Measurements from ENCODE around the gene FAF1.

Gene FAF1

DNA sequence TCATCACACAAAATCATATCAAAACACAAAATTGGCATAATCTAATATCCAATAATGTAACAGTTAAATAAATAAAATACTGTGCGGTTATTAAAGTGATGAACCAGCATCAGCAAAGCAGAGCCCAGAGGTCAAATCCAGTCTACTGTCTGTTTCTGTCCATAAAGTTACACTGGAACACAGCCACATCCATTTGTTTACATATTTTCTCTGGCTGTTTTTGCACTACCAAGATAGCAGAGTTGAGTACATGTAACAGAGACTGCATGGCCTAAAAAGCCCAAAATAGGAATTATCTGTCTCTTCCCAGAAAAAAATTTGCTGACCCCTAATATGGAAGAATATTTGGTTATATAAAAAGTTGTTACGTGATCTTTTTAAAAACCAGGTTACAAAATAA is 294.7 kb downstream of the FAF1 start:
- H3K36me3 ChIP-seq (ENCODE audit: insufficient read depth, low read length): no peaks in the 10 kb centered on the region
- H3K4me1 ChIP-seq (ENCODE audit: insufficient read depth, low read length): peaks cover 12% of the 10 kb centered on the region; the same call in 1 of the 2 replicates
- no peak overlapping the region for H3K9ac ChIP-seq (ENCODE audit: low read depth, low read length)
- no peaks in the 10 kb centered on the region for H3K9me3 ChIP-seq (ENCODE audit: control insufficient read depth, insufficient read depth, low read length)

DNA sequence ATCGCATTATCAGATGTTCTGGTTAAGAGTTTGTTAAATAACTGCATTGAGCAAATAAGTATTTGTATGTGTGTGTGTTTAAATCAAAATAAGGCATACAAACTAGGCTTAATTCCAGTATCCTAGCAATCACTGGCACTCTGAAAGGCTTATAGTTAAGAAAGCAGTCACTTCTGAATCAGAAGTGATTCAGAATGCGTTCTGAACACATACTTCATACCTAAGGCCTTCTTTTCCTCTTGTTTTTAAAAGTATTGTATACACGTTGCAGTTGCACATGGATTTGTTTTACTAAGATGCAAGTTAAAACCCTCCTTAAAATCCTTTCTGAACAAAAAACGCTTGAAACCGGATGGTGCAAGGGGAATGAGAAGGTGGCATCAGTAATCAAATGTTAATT is 298.4 kb downstream of the FAF1 start:
- peaks cover 3% of the 10 kb centered on the region for H3K4me1 ChIP-seq (ENCODE audit: insufficient read depth, low read length)
- no peak overlapping the region for H3K9ac ChIP-seq (ENCODE audit: low read depth, low read length)
- H3K9me3 ChIP-seq (ENCODE audit: control insufficient read depth, insufficient read depth, low read length): no peaks in the 10 kb centered on the region
- no peaks in the 10 kb centered on the region for H3K36me3 ChIP-seq (ENCODE audit: insufficient read depth, low read length)

DNA sequence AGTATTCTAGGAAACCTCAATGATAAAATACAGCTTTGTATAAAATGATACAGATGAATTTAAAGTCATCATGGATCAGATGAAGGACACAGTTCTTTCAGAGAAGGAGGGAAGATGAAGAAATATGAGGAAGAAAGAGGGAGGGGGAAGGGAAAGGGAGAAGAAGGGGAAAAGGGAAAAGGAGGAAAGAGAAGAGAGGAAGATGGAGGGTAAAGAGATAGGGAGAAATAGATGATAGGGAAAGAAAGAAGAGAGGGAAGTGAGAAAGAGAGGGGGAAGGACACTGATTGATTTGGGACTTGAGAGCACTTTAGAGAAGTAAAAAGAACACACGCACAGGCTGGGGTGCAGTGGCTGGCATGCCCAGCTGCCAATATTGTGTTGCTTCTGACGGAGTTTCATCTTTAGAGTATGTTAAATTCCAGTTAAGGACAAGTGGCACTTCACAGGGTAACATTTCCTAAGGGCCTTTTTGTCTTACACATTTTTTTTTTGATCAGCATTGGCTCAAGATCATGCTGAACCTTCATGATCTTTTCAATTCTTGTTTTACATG is 300.9 kb downstream of the FAF1 start:
- Histone ChIP-seq H3K4me1 (ENCODE audit: insufficient read depth, low read length) (peaks cover 3% of the 10 kb centered on the region), H3K9me3 (ENCODE audit: control insufficient read depth, insufficient read depth, low read length) (no peaks in the 10 kb centered on the region), H3K9ac (ENCODE audit: low read depth, low read length) (no peak overlapping the region)

GRCh38 chr1:50658459-50659076 is 301.5 kb downstream of the FAF1 start:
- Histone ChIP-seq H3K9me3 (ENCODE audit: control insufficient read depth, insufficient read depth, low read length) (no peaks in the 10 kb centered on the region), H3K36me3 (ENCODE audit: insufficient read depth, low read length) (no peaks in the 10 kb centered on the region), H3K4me1 (ENCODE audit: insufficient read depth, low read length) (peaks cover 3% of the 10 kb centered on the region), H3K9ac (ENCODE audit: low read depth, low read length) (no peak overlapping the region)

More for the DNA sequence above, 300.9 kb downstream of the FAF1 start:
- no peaks in the 10 kb centered on the region for H3K36me3 ChIP-seq (ENCODE audit: insufficient read depth, low read length)

DNA sequence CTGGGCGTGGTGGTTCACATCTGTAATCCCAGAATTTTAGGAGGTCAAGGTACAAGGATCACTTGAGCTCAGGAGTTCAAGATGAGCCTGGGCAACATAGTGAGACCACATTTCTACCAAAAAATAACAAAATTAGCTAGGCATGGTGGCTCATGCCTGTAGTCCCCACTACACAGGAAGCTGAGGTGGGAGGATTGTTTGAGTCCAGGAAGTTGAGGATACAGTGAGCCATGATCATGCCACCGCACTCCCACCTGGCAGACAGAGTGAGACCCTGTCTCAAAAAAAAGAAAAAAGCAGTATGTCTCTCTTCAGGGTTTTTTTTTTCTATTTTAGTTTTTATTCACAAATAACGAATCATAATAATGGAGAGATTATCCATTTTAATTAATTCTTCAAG is 303.1 kb downstream of the FAF1 start:
- H3K9ac ChIP-seq (ENCODE audit: low read depth, low read length): no peak overlapping the region

GRCh38 chr1:50651476-50652263 is 308.4 kb downstream of the FAF1 start:
- H3K36me3 ChIP-seq (ENCODE audit: insufficient read depth, low read length): no peaks in the 10 kb centered on the region

More for the DNA sequence above, 303.1 kb downstream of the FAF1 start:
- H3K9me3 ChIP-seq (ENCODE audit: control insufficient read depth, insufficient read depth, low read length): no peaks in the 10 kb centered on the region
- H3K4me1 ChIP-seq (ENCODE audit: insufficient read depth, low read length): peaks cover 3% of the 10 kb centered on the region
- no peaks in the 10 kb centered on the region for H3K36me3 ChIP-seq (ENCODE audit: insufficient read depth, low read length)

GRCh38 chr1:50646526-50646925 is 313.5 kb downstream of the FAF1 start:
- no peaks in the 10 kb centered on the region for H3K9me3 ChIP-seq (ENCODE audit: control insufficient read depth, insufficient read depth, low read length)
- H3K36me3 ChIP-seq (ENCODE audit: insufficient read depth, low read length): no peaks in the 10 kb centered on the region
- peaks cover 16% of the 10 kb centered on the region for H3K4me1 ChIP-seq (ENCODE audit: insufficient read depth, low read length)
- H3K9ac ChIP-seq (ENCODE audit: low read depth, low read length): no peak overlapping the region

More at GRCh38 chr1:50651476-50652263, 308.4 kb downstream of the FAF1 start:
- H3K9me3 ChIP-seq (ENCODE audit: control insufficient read depth, insufficient read depth, low read length): no peaks in the 10 kb centered on the region
- H3K9ac ChIP-seq (ENCODE audit: low read depth, low read length): no peak overlapping the region
- no peaks in the 10 kb centered on the region for H3K4me1 ChIP-seq (ENCODE audit: insufficient read depth, low read length)

DNA sequence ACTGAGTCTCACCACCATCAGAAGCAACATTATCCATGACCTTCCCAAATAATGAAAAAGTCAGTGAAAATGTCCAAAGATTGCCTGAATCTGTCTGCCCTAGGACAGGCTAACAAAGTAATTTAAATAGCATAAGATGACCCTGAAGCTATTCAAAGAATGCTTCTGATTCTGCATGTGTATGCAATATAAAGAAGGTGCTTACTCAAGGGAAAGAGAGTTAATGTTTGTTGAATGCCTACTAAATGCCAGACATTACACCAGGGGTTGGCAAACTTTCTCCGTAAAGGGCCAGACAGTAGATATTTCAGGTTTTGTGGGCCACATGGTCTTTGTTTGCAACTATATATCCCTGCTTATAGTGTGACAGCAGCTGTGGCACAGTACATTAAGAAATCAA is 314.9 kb downstream of the FAF1 start:
- H3K9ac ChIP-seq (ENCODE audit: low read depth, low read length): no peak overlapping the region
- no peaks in the 10 kb centered on the region for H3K36me3 ChIP-seq (ENCODE audit: insufficient read depth, low read length)
- H3K9me3 ChIP-seq (ENCODE audit: control insufficient read depth, insufficient read depth, low read length): no peaks in the 10 kb centered on the region
- peaks cover 16% of the 10 kb centered on the region for H3K4me1 ChIP-seq (ENCODE audit: insufficient read depth, low read length)

- Histone ChIP-seq H3K9ac (ENCODE audit: low read depth, low read length) (no peak overlapping the region), H3K9me3 (ENCODE audit: control insufficient read depth, insufficient read depth, low read length) (no peaks in the 10 kb centered on the region), H3K36me3 (ENCODE audit: insufficient read depth, low read length) (no peaks in the 10 kb centered on the region), H3K4me1 (ENCODE audit: insufficient read depth, low read length) (peaks cover 16% of the 10 kb centered on the region)
Observed at GRCh38 chr1:50644447-50645105, 315.5 kb downstream of the FAF1 start.

DNA sequence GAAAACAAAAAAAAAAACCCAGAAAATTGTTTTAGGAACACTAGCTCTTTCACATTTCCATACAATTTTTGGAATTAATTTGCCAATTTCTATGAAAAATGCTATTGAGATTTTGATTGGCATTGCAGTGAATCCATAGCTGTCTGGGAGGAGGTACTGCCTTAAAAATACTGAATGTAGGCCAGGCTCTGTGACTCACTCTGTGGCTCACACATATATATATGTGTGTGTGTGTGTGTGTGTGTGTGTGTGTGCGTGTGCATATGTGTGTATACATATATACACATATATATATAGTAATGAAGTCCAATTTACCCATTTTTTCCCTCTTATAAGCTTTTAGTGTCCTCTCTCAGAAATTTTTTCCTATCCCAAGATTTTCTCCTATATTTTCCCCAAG is 322.6 kb downstream of the FAF1 start:
- Histone ChIP-seq H3K9ac (ENCODE audit: low read depth, low read length) (no peak overlapping the region), H3K36me3 (ENCODE audit: insufficient read depth, low read length) (no peaks in the 10 kb centered on the region), H3K9me3 (ENCODE audit: control insufficient read depth, insufficient read depth, low read length) (no peaks in the 10 kb centered on the region), H3K4me1 (ENCODE audit: insufficient read depth, low read length) (no peaks in the 10 kb centered on the region)

DNA sequence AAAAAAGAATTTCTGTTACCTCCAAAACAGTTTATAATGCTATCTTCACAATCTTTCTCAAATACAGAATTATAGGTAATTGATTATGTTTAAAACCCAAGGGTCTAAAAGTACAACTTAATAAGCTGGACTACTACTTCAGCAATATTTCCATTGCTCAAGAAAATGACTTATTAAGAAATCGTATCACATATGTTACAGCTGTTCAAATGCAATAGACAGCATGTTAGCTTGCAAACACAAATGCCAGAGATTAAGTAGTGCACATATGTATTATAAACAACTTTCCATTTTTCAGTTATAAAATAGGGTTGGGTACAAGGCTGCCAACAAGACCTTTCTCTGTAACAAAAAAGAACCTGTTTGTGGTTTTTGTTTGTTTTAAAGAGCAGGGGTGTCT is 325.8 kb downstream of the FAF1 start:
- no peaks in the 10 kb centered on the region for H3K9me3 ChIP-seq (ENCODE audit: control insufficient read depth, insufficient read depth, low read length)
- no peaks in the 10 kb centered on the region for H3K4me1 ChIP-seq (ENCODE audit: insufficient read depth, low read length)
- H3K36me3 ChIP-seq (ENCODE audit: insufficient read depth, low read length): no peaks in the 10 kb centered on the region
- H3K9ac ChIP-seq (ENCODE audit: low read depth, low read length): no peak overlapping the region

DNA sequence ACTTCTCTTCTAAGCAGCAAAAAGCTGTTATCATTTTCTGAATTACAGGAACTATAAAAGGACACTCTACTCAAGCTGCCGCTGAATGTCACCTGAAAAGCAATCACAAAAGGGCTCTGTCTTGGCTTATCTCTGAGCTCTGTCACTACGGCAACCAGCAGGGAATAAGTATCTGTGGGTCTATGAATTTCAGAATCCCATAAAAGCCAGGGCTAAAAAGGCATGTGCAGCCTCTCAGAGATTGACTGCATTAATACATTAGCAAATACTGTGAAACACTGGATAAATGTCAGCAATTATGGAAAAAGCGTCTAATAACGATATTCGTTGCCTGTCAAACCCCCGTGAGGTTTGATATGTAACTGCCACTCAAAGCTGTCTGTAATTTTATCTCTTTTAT is 326.6 kb downstream of the FAF1 start:
- no peak overlapping the region for H3K9ac ChIP-seq (ENCODE audit: low read depth, low read length)
- H3K36me3 ChIP-seq (ENCODE audit: insufficient read depth, low read length): no peaks in the 10 kb centered on the region
- no peaks in the 10 kb centered on the region for H3K4me1 ChIP-seq (ENCODE audit: insufficient read depth, low read length)
- no peaks in the 10 kb centered on the region for H3K9me3 ChIP-seq (ENCODE audit: control insufficient read depth, insufficient read depth, low read length)

- Histone ChIP-seq H3K36me3 (ENCODE audit: insufficient read depth, low read length) (no peaks in the 10 kb centered on the region), H3K9me3 (ENCODE audit: control insufficient read depth, insufficient read depth, low read length) (no peaks in the 10 kb centered on the region), H3K4me1 (ENCODE audit: insufficient read depth, low read length) (no peaks in the 10 kb centered on the region), H3K9ac (ENCODE audit: low read depth, low read length) (no peak overlapping the region)
Observed at GRCh38 chr1:50631161-50631560, 328.9 kb downstream of the FAF1 start.

- Histone ChIP-seq H3K4me1 (ENCODE audit: insufficient read depth, low read length) (0 out of 2 replicates have a peak, but pooled peaks cover 4% of the 10 kb centered on the region), H3K9ac (ENCODE audit: low read depth, low read length) (no peak overlapping the region), H3K36me3 (ENCODE audit: insufficient read depth, low read length) (no peaks in the 10 kb centered on the region), H3K9me3 (ENCODE audit: control insufficient read depth, insufficient read depth, low read length) (no peaks in the 10 kb centered on the region)
Observed at GRCh38 chr1:50622259-50622658, 337.8 kb downstream of the FAF1 start.
